Parathyroid adenoma (tissue), 2 donors: ENCODE results near the gene TMEM150B.

ENCODE experiments used
- H2AFZ ChIP-seq: fragments of 300-600 bp; sonication (generic); one replicate; pipeline ENCODE4 v1.7.0; 2017; ENCODE audit warnings: antibody characterized with exemption, mild to moderate bottlenecking
- H3K27ac ChIP-seq: fragments of 300-600 bp; sonication (generic); one replicate; pipeline ENCODE4 v1.7.0; 2017
- H3K27me3 ChIP-seq: fragments of 300-600 bp; sonication (generic); one replicate; pipeline ENCODE4 v1.7.0; 2017; ENCODE audit warnings: low read length; ENCODE audit not compliant: control insufficient read depth, insufficient read depth
- H3K36me3 ChIP-seq: fragments of 300-600 bp; sonication (generic); one replicate; pipeline ENCODE4 v1.7.0; 2017; ENCODE audit warnings: low read length; ENCODE audit not compliant: control insufficient read depth, insufficient read depth
- H3K4me1 ChIP-seq: fragments of 300-600 bp; sonication (generic); one replicate; pipeline ENCODE4 v1.7.0; 2017; ENCODE audit warnings: control low read depth
- H3K4me2 ChIP-seq: fragments of 300-600 bp; sonication (generic); one replicate; pipeline ENCODE4 v1.7.0; 2017; ENCODE audit warnings: low read length
- H3K4me3 ChIP-seq: fragments of 300-600 bp; sonication (generic); one replicate; pipeline ENCODE4 v1.7.0; 2017; ENCODE audit warnings: low read depth, low read length
- H3K79me2 ChIP-seq: fragments of 300-600 bp; sonication (generic); one replicate; pipeline ENCODE4 v1.7.0; 2017; ENCODE audit warnings: control low read depth
- H3K9ac ChIP-seq: fragments of 300-600 bp; sonication (generic); one replicate; pipeline ENCODE4 v1.7.0; 2017; ENCODE audit warnings: mild to moderate bottlenecking
- H3K9me3 ChIP-seq: fragments of 300-600 bp; sonication (generic); one replicate; pipeline ENCODE4 v1.7.0; 2017; ENCODE audit warnings: low read length; ENCODE audit not compliant: control insufficient read depth
- CTCF ChIP-seq: fragments of 300-600 bp; sonication (generic); IDR thresholded peaks from one replicate; pipeline ENCODE4 v1.7.0; 2017; ENCODE audit warnings: antibody characterized with exemption, mild to moderate bottlenecking
- donor health status: primary hyperparathyroidism.

The TMEM150B gene

GRCh38 chr19:55308281-55308680, 16.9 kb downstream of the TMEM150B start:
- no peak overlapping the region for H3K27ac ChIP-seq
- no peaks in the 10 kb centered on the region for H3K9me3 ChIP-seq
- no peaks in the 10 kb centered on the region for H3K79me2 ChIP-seq
- TF ChIP-seq CTCF, result no peak
- H2AFZ ChIP-seq, result no peak overlapping the region
- H3K27me3 ChIP-seq, result no peaks in the 10 kb centered on the region
- H3K4me2 ChIP-seq, result no peak overlapping the region
- H3K36me3 ChIP-seq, result no peaks in the 10 kb centered on the region
- no peaks in the 10 kb centered on the region for H3K4me1 ChIP-seq
- no peak overlapping the region for H3K9ac ChIP-seq
- no peak overlapping the region for H3K4me3 ChIP-seq

- Histone ChIP-seq H3K4me1 (no peaks in the 10 kb centered on the region), H3K4me3 (no peak overlapping the region), H3K36me3 (no peaks in the 10 kb centered on the region)
Measured at GRCh38 chr19:55306712-55307111, 18.4 kb downstream of the TMEM150B start.

GRCh38 chr19:55305983-55306562, 19.1 kb downstream of the TMEM150B start:
- Histone ChIP-seq H3K4me3 (no peak overlapping the region), H3K27ac (no peak overlapping the region), H3K9me3 (no peaks in the 10 kb centered on the region), H3K79me2 (no peaks in the 10 kb centered on the region), H3K4me1 (no peaks in the 10 kb centered on the region), H3K36me3 (no peaks in the 10 kb centered on the region), H3K4me2 (no peak overlapping the region), H3K27me3 (no peaks in the 10 kb centered on the region), H2AFZ (no peak overlapping the region), H3K9ac (no peak overlapping the region)
- TF ChIP-seq CTCF, result no peak

More at GRCh38 chr19:55306712-55307111, 18.4 kb downstream of the TMEM150B start:
- H3K9me3 ChIP-seq, result no peaks in the 10 kb centered on the region
- no peaks in the 10 kb centered on the region for H3K27me3 ChIP-seq
- no peak overlapping the region for H3K9ac ChIP-seq
- no peak overlapping the region for H2AFZ ChIP-seq
- no peak overlapping the region for H3K27ac ChIP-seq
- H3K4me2 ChIP-seq, result no peak overlapping the region
- no peak for TF ChIP-seq CTCF
- H3K79me2 ChIP-seq, result no peaks in the 10 kb centered on the region

GRCh38 chr19:55305491-55305890, 19.6 kb downstream of the TMEM150B start:
- H3K79me2 ChIP-seq, result no peaks in the 10 kb centered on the region
- H2AFZ ChIP-seq, result no peak overlapping the region
- no peaks in the 10 kb centered on the region for H3K9me3 ChIP-seq
- no peaks in the 10 kb centered on the region for H3K36me3 ChIP-seq
- no peak overlapping the region for H3K4me2 ChIP-seq
- H3K9ac ChIP-seq, result no peak overlapping the region
- no peak for TF ChIP-seq CTCF
- H3K27me3 ChIP-seq, result no peaks in the 10 kb centered on the region
- H3K27ac ChIP-seq, result no peak overlapping the region
- H3K4me3 ChIP-seq, result no peak overlapping the region
- no peaks in the 10 kb centered on the region for H3K4me1 ChIP-seq

- Histone ChIP-seq H3K9me3 (no peaks in the 10 kb centered on the region), H3K4me3 (no peak overlapping the region), H3K27me3 (no peaks in the 10 kb centered on the region), H3K4me2 (no peak overlapping the region), H3K27ac (no peak overlapping the region), H3K4me1 (no peaks in the 10 kb centered on the region), H3K9ac (no peak overlapping the region), H3K36me3 (no peaks in the 10 kb centered on the region), H3K79me2 (no peaks in the 10 kb centered on the region), H2AFZ (no peak overlapping the region)
- no peak for TF ChIP-seq CTCF
Measured at GRCh38 chr19:55304980-55305379, 20.2 kb downstream of the TMEM150B start.
